HG02938 (cell line): ENCODE results near the gene ATP9B.
A peak's percentile ranks its signal among the peaks of the same experiment; 100 is the strongest.
"Not testable (repeated sequence)": the region's sequence is repeated elsewhere in the genome, so short reads cannot be mapped to it uniquely, and the experiment has no call there.

Experiments
- ATAC-seq: cut with Tn5 transposase; IDR thresholded peaks from one replicate; pipeline ENCODE4 v1.9.1; 2021; ENCODE audit warnings: mild to moderate bottlenecking, moderate library complexity; ENCODE audit not compliant: unreplicated experiment

ATP9B gene

DNA sequence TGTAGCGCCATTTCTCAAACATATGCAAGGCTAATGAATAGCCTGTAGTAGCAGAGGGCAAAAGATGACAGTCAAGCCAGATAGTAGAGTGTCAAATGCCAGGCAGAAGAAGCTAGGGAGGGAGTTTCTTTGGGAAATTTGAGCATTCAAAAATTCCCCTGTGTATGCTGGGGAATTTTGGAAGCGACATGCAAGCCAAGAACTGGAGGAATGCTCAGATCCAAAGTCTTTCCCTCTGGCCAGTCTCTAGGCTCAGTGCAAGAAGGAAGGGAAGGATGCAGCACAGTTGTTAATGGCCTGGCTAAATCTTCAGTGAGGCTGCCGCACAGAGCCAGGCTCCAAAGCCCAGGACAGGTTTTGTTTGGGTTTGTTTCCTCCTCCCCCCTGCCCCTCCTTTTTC lies 59.9 kb downstream of the ATP9B start:
- no peak for ATAC-seq

GRCh38 chr18:79133724-79134123 lies 64.5 kb downstream of the ATP9B start:
- ATAC-seq, result no peak

DNA sequence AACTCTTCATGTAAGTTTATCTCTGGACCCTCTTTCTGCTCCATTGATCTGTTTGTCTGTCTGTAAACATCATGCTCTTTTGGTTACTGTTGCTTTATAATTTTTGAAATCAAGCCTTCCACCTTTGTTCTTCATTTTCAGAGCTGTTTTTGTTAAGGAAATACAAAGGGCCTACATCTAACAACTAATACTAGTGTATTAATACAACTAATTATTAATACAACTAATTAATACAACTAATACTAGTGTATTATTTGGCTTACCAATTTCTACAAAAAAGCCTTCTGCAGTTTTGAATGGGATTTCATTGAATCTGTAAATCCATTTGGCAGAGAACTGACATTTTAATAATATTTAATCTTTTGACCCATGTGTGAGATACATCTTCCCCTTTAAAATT lies 66.7 kb downstream of the ATP9B start:
- ATAC-seq, result no peak

- no peak for ATAC-seq
Observed at GRCh38 chr18:79136742-79137141, 67.5 kb downstream of the ATP9B start.

DNA sequence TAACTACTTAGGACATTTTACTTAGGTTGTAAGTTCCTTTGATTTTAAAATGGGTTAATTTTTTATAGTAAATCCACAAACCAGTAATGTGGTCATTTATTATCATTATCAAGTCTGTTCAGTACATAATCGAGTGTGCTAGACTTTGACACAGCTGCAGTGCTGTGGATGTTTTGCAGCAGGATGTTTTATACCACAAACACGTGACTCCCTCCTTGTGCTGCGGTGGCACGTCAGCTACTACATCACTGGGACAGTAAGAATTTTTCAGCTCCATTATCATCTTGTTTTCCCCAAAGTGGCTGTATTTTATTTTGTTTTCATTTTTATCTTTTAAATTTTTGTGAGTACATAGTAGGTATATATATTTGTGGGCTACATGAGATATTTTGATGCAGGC lies 70.0 kb downstream of the ATP9B start:
- ATAC-seq, result no peak

DNA sequence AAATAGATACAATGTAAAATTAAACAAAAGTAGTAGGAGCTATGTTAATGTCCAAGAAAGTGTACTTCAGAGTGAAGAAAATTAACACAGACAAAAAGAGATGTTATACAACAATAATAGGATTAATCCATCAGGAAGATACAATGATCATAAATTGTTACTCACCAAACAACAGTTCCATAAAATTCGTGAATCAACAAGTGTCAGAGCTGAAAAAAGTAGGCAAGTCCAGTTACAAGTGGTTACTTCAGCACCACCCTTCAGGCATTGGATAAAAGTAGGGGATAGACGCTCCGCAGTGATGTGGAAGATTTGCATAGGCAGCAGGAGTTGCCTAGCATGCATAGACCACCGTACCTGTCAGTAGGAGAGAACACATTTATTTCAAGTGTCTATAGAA lies 77.8 kb downstream of the ATP9B start:
- ATAC-seq, result no peak

DNA sequence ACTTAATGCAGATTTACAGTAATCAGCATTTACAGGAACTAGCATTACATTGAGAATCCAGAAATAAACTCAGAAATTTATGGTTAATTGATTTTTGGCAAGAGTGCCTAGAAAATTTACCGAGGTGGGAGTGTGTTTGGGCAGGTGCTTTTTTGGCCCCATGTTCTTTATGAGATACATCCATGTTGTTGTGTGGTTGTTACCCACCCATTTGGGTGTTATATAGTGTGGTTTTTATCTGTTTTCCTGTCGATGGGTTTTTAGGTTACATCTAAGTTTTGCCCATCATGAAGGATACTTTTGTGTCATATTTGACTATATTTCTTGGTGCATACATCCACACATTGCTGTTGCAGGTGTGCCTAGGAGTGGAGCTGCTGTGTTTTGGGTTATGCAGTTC lies 82.0 kb downstream of the ATP9B start:
- ATAC-seq, result no peak

- no peak for ATAC-seq
Observed at GRCh38 chr18:79156327-79156726, 87.1 kb downstream of the ATP9B start.

DNA sequence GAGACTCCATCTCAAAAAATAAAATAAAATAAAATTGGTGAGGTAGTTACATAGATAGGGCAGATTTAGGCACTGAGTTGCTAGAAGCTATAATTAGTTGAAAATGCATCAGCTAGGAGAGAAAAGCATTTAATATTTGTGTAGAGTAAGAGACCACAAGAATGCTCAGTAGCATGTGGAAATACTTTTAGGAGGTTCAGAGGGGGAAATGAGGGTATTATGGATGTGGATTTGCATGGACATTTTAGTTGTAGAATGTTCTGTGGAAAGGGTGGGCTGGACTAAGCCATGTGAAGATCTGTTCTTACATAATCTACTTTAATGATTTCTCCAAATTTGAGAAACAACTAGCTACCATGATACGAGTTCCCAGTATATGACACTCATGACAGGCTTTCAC lies 95.5 kb downstream of the ATP9B start:
- no peak for ATAC-seq

DNA sequence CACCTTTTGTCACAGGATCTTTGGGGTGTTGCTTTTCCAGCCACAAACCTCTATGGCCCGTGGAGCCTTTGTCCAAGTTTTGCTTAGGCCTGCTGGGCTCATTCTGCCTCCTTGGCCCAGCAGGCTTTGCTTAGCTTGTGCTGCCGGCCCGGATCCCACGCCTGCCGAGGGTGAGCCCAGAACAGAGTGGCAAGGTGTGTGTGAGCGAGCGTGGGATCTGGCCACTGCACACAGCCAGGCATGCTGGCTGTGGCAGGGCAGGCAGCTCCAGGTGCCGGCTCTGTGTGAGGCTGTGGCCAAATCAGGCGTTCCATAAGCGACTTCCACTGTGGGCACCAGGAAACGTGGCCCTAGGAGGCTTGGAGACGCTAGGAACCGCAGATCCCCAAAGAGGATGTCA lies 97.5 kb downstream of the ATP9B start:
- ATAC-seq, result no peak

- ATAC-seq, result no peak
Observed at GRCh38 chr18:79167526-79168190, 98.5 kb downstream of the ATP9B start.

DNA sequence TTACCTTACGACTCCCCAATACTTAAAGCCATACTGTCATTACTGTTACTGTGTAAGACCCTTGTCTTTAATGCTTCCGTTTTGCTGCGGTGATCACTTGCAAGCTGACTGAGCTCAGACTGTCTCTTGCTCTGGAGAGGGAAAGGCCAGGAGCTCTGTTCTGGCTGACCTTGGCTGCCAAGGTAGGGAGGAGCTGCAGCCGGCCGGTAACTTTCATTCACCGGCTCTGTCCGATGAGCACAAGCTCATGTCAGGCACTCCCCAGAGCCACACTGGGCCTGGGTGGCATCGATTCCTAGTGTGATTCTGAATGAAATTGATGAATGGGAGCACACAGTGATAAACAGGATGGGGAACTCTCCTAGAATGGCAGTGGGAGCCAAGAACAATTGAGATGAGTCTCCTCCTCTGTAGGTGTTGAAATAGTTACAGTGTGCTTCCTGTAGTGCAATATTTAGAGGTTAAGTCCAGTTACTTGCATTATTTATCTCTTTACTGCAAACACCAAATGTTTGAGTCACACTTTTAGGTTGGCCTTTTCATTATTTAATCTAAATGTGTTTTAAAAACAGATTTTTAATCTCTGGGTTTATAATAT lies 100.9 kb downstream of the ATP9B start:
- no peak for ATAC-seq

GRCh38 chr18:79172331-79172730 lies 103.1 kb downstream of the ATP9B start:
- not testable (repeated sequence) for ATAC-seq

DNA sequence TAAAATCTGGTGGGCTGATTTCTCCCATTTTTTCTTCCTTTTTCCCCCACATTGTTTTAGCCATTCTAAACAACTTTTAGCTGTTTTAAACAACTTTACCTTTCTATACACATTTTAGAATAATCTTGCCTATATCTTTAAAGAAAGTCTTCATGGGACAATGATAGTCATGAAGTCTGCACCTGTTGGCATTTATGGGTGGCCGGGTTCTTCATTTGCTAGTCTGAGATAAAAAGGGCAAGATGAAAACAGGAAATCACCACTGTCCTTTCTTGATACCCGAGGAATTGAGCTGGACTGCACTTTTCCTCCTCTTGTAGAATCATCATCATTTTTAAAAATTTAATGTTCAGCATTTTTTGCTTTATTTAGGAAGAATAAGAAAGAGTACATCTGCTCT lies 104.5 kb downstream of the ATP9B start:
- ATAC-seq, result no peak

GRCh38 chr18:79178113-79178531 lies 108.9 kb downstream of the ATP9B start:
- no peak for ATAC-seq

DNA sequence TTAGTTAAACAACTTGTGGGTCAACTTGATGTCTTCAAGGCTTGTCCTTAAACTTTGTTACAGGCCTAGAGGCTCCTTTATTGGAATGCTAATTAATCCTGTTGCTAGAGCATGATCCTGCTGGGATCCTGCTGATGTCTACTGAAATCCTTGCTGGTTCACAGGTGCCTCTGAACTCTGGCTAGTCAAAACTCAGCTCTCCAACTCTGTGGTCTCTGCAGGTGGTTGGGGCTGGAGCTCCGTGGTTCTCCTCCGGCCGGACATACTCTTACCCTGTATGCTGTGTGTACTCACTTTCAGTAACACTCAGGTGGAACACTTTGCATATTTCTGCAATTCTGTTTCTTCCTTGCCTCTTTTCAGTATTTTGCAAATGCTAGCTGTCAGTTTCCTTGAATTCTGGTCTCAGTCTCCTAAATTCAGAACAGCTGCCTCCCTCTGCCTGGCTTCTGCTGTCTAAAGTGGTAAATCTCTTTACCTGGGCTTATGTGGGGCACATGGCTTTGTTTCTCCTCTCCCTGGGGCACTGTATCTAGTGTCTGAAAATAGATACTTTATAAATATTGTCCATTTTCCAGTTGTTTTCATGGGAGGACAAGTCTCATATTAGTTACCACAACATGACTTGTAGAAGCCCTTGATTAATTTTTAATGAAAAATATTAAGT lies 113.0 kb downstream of the ATP9B start:
- ATAC-seq, result no peak

DNA sequence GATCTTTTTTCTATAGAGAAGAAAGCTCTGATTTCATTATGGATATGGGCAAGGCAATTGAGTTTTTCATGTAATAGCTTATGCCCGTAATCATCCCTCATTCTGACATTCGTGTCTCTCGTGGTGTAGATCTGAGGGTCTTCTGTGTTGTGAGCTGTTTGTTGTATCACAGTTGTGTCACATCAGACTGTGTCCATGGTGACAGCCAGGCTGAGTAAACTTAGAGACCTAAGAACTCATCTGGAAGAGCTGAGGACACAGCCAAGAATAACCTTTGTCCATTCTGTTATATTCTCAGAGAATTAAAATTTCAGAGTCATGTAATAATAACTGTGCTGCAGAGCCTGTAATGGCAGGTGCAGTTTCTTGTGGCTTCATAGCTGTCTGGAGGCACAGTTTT lies 116.5 kb downstream of the ATP9B start:
- no peak for ATAC-seq

- ATAC-seq, result peak; percentile 68
Observed at GRCh38 chr18:79186649-79187048, 117.5 kb downstream of the ATP9B start.

GRCh38 chr18:79187532-79188277 lies 118.5 kb downstream of the ATP9B start:
- no peak for ATAC-seq

DNA sequence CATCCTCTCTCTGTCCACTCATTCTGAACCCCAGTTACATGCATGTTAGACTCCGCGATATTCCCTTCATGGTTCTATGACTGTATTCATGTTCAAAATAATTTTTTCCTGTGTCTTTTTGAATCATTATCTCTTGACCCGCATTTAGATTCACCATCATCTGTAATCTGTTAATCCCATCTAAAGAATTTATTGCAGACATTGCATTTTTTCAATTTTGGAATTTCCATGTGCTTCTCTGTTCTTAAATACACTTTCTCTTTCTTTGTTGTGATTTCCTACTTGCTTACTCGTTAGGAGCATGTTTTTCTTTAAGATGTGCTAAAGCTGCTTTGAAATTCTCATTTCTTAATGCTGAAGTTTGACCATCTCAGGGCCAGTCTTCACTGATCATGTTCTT lies 122.2 kb downstream of the ATP9B start:
- no peak for ATAC-seq

- no peak for ATAC-seq
Observed at GRCh38 chr18:79191956-79192355, 122.8 kb downstream of the ATP9B start.

DNA sequence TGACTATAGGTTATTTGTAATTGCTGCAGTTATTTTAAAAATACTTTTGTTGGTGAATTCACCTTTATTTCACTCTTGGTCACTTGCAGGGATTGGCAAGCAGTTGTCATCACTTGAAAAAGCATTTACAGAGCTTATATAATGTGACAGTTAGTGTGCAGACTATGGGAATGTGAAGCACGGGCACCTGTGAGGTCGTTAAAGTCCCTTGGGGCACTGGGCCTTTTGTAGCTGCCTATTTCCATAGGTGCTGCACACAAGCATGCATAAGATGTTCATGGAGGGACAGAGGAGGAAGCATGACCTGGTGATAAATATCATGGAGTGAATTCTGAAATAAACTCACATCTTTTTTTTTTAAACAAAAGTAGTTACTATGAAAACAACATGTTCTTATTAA lies 124.6 kb downstream of the ATP9B start:
- ATAC-seq, result no peak
